Measurements from ENCODE around the gene ATXN3L.
"Not testable (repeated sequence)": the region's sequence is repeated elsewhere in the genome, so short reads cannot be mapped to it uniquely, and the experiment has no call there.

Gene ATXN3L

DNA sequence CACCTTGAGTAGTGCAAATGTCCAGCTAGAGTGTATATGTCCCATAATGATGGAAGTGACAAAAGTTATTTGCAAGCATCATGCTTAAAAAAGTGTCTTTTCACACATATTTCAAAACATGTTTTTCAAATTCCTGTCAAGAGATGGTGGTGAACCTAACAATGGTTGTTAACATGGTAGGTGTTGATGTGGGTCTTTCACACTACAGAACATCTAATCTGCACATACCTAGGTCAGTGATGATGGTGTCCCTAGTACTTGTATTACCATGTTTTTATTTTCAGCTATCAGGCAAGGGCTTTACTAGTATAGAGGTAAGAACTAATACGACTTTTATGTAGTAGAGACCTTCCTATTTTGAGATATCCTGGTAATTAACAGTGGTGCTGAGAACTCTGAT is 3.4 kb upstream of the ATXN3L start:
- DNase-seq (ENCODE audit: low spot score), result no peak
- TF ChIP-seq, protein P1, sequence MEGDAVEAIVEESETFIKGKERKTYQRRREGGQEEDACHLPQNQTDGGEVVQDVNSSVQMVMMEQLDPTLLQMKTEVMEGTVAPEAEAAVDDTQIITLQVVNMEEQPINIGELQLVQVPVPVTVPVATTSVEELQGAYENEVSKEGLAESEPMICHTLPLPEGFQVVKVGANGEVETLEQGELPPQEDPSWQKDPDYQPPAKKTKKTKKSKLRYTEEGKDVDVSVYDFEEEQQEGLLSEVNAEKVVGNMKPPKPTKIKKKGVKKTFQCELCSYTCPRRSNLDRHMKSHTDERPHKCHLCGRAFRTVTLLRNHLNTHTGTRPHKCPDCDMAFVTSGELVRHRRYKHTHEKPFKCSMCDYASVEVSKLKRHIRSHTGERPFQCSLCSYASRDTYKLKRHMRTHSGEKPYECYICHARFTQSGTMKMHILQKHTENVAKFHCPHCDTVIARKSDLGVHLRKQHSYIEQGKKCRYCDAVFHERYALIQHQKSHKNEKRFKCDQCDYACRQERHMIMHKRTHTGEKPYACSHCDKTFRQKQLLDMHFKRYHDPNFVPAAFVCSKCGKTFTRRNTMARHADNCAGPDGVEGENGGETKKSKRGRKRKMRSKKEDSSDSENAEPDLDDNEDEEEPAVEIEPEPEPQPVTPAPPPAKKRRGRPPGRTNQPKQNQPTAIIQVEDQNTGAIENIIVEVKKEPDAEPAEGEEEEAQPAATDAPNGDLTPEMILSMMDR (IDR thresholded peaks at IDR 0.05; ENCODE audit: borderline replicate concordance, control extremely low read depth, extremely low read depth, insufficient read depth, missing control alignments), result no peak
- in situ Hi-C loops (cut with MboI; ENCODE audit: low sequenced_read_pairs, unreplicated experiment), result no loop called here

GRCh38 chrX:13317366-13317765 is 2.5 kb downstream of the ATXN3L start:
- TF ChIP-seq, protein P1 (IDR thresholded peaks at IDR 0.05; ENCODE audit: borderline replicate concordance, control extremely low read depth, extremely low read depth, insufficient read depth, missing control alignments), result no peak
- no peak for DNase-seq (ENCODE audit: low spot score)
- in situ Hi-C loops (cut with MboI; ENCODE audit: low sequenced_read_pairs, unreplicated experiment), result no loop called here

- no peak for DNase-seq (ENCODE audit: low spot score)
- TF ChIP-seq, protein P1 (IDR thresholded peaks at IDR 0.05; ENCODE audit: borderline replicate concordance, control extremely low read depth, extremely low read depth, insufficient read depth, missing control alignments), result no peak
- in situ Hi-C loops (cut with MboI; ENCODE audit: low sequenced_read_pairs, unreplicated experiment), result no loop called here
Observed at GRCh38 chrX:13311560-13311959, 8.3 kb downstream of the ATXN3L start.

GRCh38 chrX:13309631-13310030 is 10.2 kb downstream of the ATXN3L start:
- in situ Hi-C loops (cut with MboI; ENCODE audit: low sequenced_read_pairs, unreplicated experiment), result no loop called here
- TF ChIP-seq, protein P1 (IDR thresholded peaks at IDR 0.05; ENCODE audit: borderline replicate concordance, control extremely low read depth, extremely low read depth, insufficient read depth, missing control alignments), result no peak
- no peak for DNase-seq (ENCODE audit: low spot score)

GRCh38 chrX:13307041-13307440 is 12.8 kb downstream of the ATXN3L start:
- DNase-seq (ENCODE audit: low spot score), result no peak
- in situ Hi-C loops (cut with MboI; ENCODE audit: low sequenced_read_pairs, unreplicated experiment), result no loop called here
- TF ChIP-seq, protein P1 (IDR thresholded peaks at IDR 0.05; ENCODE audit: borderline replicate concordance, control extremely low read depth, extremely low read depth, insufficient read depth, missing control alignments), result no peak

GRCh38 chrX:13305108-13305507 is 14.7 kb downstream of the ATXN3L start:
- TF ChIP-seq, protein P1 (IDR thresholded peaks at IDR 0.05; ENCODE audit: borderline replicate concordance, control extremely low read depth, extremely low read depth, insufficient read depth, missing control alignments), result no peak
- in situ Hi-C loops (cut with MboI; ENCODE audit: low sequenced_read_pairs, unreplicated experiment), result no loop called here
- no peak for DNase-seq (ENCODE audit: low spot score)

GRCh38 chrX:13304052-13304451 is 15.8 kb downstream of the ATXN3L start:
- TF ChIP-seq, protein P1 (IDR thresholded peaks at IDR 0.05; ENCODE audit: borderline replicate concordance, control extremely low read depth, extremely low read depth, insufficient read depth, missing control alignments), result no peak
- DNase-seq (ENCODE audit: low spot score), result no peak
- in situ Hi-C loops (cut with MboI; ENCODE audit: low sequenced_read_pairs, unreplicated experiment), result no loop called here

DNA sequence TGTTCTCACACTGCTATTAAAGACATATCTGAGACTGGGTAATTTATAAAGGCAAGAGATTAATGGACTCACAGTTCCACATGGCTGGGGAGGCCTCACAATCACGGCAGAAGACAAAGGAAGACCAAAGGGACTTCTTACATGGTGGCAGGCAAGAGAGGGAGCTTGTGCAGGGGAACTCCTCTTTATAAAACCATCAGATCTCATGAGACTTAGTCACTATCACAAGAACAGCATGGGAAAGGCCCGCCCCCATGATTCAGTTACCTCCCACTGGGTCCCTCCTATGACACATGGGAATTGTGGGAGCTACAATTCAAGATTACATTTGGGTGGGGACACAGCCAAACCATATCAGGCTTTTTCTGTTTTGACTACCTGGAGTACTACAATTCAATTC is 16.6 kb downstream of the ATXN3L start:
- in situ Hi-C loops (cut with MboI; ENCODE audit: low sequenced_read_pairs, unreplicated experiment); DNase-seq (ENCODE audit: low spot score): not testable (repeated sequence)
